OCI-LY3 (cell line): ENCODE data around the gene EEF2K.

Experiments
- H2AFZ ChIP-seq: fragments of 200-600, 300-600 bp; shearing (Covaris generic); 2 replicates; pipeline ENCODE4 v1.6.0; 2014; ENCODE audit warnings: antibody characterized with exemption, low read depth, low read length
- H3K27ac ChIP-seq: fragments of 200-600, 300-600 bp; sonication (generic); 2 replicates; pipeline ENCODE4 v1.5.1; 2014; ENCODE audit warnings: mild to moderate bottlenecking, low read length, moderate library complexity, mixed read lengths
- H3K27me3 ChIP-seq: fragments of 200-600, 300-600 bp; sonication (generic); 2 replicates; pipeline ENCODE4 v1.6.1; 2014; ENCODE audit warnings: low read depth, low read length, mixed read lengths
- H3K36me3 ChIP-seq: fragments of 200-600, 300-600 bp; sonication (generic); replicated peaks from 2 replicates; pipeline ENCODE3; 2014; ENCODE audit warnings: low read depth, low read length, mixed read lengths
- H3K4me1 ChIP-seq: fragments of 300-600, 200-600 bp; sonication (generic); 2 replicates; pipeline ENCODE4 v1.6.1; 2014; ENCODE audit warnings: low read length, mixed read lengths
- H3K4me2 ChIP-seq: fragments of 200-600, 300-600 bp; sonication (generic); 2 replicates; pipeline ENCODE4 v1.6.1; 2014; ENCODE audit warnings: low read length, mixed read lengths
- H3K4me3 ChIP-seq: fragments of 300-600, 200-600 bp; sonication (generic); 2 replicates; pipeline ENCODE4 v1.5.1; 2014; ENCODE audit warnings: antibody characterized with exemption, mild to moderate bottlenecking, low read length, moderate library complexity
- H3K79me2 ChIP-seq: fragments of 300-600, 200-600 bp; shearing (Covaris generic); 2 replicates; pipeline ENCODE4 v1.6.1; 2014; ENCODE audit warnings: mild to moderate bottlenecking, low read length, mixed read lengths
- H3K9ac ChIP-seq: fragments of 300-600, 200-600 bp; shearing (Covaris generic); 2 replicates; pipeline ENCODE4 v1.6.0; 2014; ENCODE audit warnings: mild to moderate bottlenecking, low read length, moderate library complexity
- H3K9me3 ChIP-seq: fragments of 200-600, 300-600 bp; shearing (Covaris generic); 2 replicates; pipeline ENCODE4 v1.6.1; 2014; ENCODE audit warnings: low read length, mixed read lengths; ENCODE audit not compliant: insufficient read depth
- H4K20me1 ChIP-seq: fragments of 200-600, 300-600 bp; sonication (generic); 2 replicates; pipeline ENCODE4 v1.6.1; 2016; ENCODE audit warnings: low read length, mixed read lengths; ENCODE audit not compliant: insufficient read depth
- CTCF ChIP-seq: fragments of 200-600, 300-600 bp; sonication (generic); IDR thresholded peaks from 2 replicates; pipeline ENCODE4 v1.5.1; 2014; ENCODE audit warnings: antibody characterized with exemption, low read length, low read depth
- EZH2phosphoT487 ChIP-seq: fragments of 200-600 bp; shearing (Covaris generic); IDR thresholded peaks from 2 replicates; pipeline ENCODE4 v1.6.1; 2018; ENCODE audit warnings: antibody characterized with exemption, mixed run types, low read depth

Gene EEF2K

GRCh38 chr16:22270525-22270924 lies 64.4 kb downstream of the EEF2K start:
- Histone ChIP-seq H3K27ac (no peak overlapping the region), H3K9ac (no peak overlapping the region), H3K36me3 (peaks cover 49% of the 10 kb centered on the region), H3K9me3 (no peaks in the 10 kb centered on the region), H4K20me1 (no peaks in the 10 kb centered on the region), H3K27me3 (no peaks in the 10 kb centered on the region), H3K4me1 (no peaks in the 10 kb centered on the region), H3K4me3 (no peak overlapping the region), H3K79me2 (no peaks in the 10 kb centered on the region), H2AFZ (no peak overlapping the region), H3K4me2 (no peak overlapping the region)
- TF ChIP-seq EZH2phosphoT487, result no peak
- no peak for TF ChIP-seq CTCF

- H3K79me2 ChIP-seq, result no peaks in the 10 kb centered on the region
- H3K27me3 ChIP-seq, result no peaks in the 10 kb centered on the region
- peaks cover 44% of the 10 kb centered on the region for H3K36me3 ChIP-seq
- no peak overlapping the region for H3K27ac ChIP-seq
- H3K9ac ChIP-seq, result no peak overlapping the region
- TF ChIP-seq CTCF, result no peak
- TF ChIP-seq EZH2phosphoT487, result no peak
- H3K4me2 ChIP-seq, result no peak overlapping the region
- no peaks in the 10 kb centered on the region for H3K9me3 ChIP-seq
- H2AFZ ChIP-seq, result no peak overlapping the region
- H3K4me3 ChIP-seq, result no peak overlapping the region
- H4K20me1 ChIP-seq, result no peaks in the 10 kb centered on the region
- H3K4me1 ChIP-seq, result no peaks in the 10 kb centered on the region
Observed at GRCh38 chr16:22272870-22273650, 67.0 kb downstream of the EEF2K start.

GRCh38 chr16:22274916-22275315 lies 68.8 kb downstream of the EEF2K start:
- TF ChIP-seq CTCF (no peak), EZH2phosphoT487 (no peak)
- Histone ChIP-seq H3K36me3 (peaks cover 48% of the 10 kb centered on the region), H3K9me3 (no peaks in the 10 kb centered on the region)

GRCh38 chr16:22278441-22279230 lies 72.6 kb downstream of the EEF2K start:
- no peak overlapping the region for H3K9ac ChIP-seq
- H3K4me2 ChIP-seq, result no peak overlapping the region
- H3K4me3 ChIP-seq, result no peak overlapping the region
- no peak overlapping the region for H2AFZ ChIP-seq
- no peaks in the 10 kb centered on the region for H3K79me2 ChIP-seq
- no peaks in the 10 kb centered on the region for H3K4me1 ChIP-seq
- peaks cover 46% of the 10 kb centered on the region for H3K36me3 ChIP-seq
- no peaks in the 10 kb centered on the region for H4K20me1 ChIP-seq
- H3K9me3 ChIP-seq, result no peaks in the 10 kb centered on the region
- H3K27ac ChIP-seq, result no peak overlapping the region
- no peak for TF ChIP-seq CTCF
- TF ChIP-seq EZH2phosphoT487, result no peak
- no peaks in the 10 kb centered on the region for H3K27me3 ChIP-seq

More at GRCh38 chr16:22274916-22275315, 68.8 kb downstream of the EEF2K start:
- H2AFZ ChIP-seq, result no peak overlapping the region
- no peaks in the 10 kb centered on the region for H3K79me2 ChIP-seq
- no peaks in the 10 kb centered on the region for H3K27me3 ChIP-seq
- no peak overlapping the region for H3K4me2 ChIP-seq
- H4K20me1 ChIP-seq, result no peaks in the 10 kb centered on the region
- H3K4me1 ChIP-seq, result no peaks in the 10 kb centered on the region
- no peak overlapping the region for H3K4me3 ChIP-seq
- H3K9ac ChIP-seq, result no peak overlapping the region
- H3K27ac ChIP-seq, result no peak overlapping the region
